HepG2 (cell line): ENCODE data around the gene TCEAL3.

Experiments
- EP300 ChIP-seq, 3 experiments: sonication (generic) in 1 of 3; formaldehyde crosslinking in 1 of 3; IDR thresholded peaks; 2 replicates each; pipeline versions ENCODE4 v1.5.1 to v1.6.1; 2011 to 2020; ENCODE audit warnings: low read depth in 2 of 3, low read length in 2 of 3, borderline replicate concordance in 1 of 3, improper control_type of control experiment in 1 of 3, mild to moderate bottlenecking in 1 of 3, missing genetic modification reagents in 1 of 3, moderate library complexity in 1 of 3
- ETV6 ChIP-seq: sonication (generic); formaldehyde crosslinking; conservative IDR thresholded peaks from 2 replicates; pipeline ENCODE4 v1.4.0; 2020; ENCODE audit warnings: missing genetic modification reagents
- GLI4 ChIP-seq: sonication (generic); formaldehyde crosslinking; IDR thresholded peaks from 2 replicates; pipeline ENCODE4 v1.5.1; 2020; ENCODE audit warnings: missing genetic modification reagents, mild to moderate bottlenecking, moderate library complexity, borderline replicate concordance
- KLF16 ChIP-seq, 2 experiments: sonication (generic) in 1 of 2; formaldehyde crosslinking in 1 of 2; IDR thresholded peaks; 2 replicates each; pipeline versions ENCODE4 v1.6.1 to v1.8.0; 2016 to 2023; ENCODE audit warnings: missing genetic modification reagents in 2 of 2, missing compliant biosample characterization in 1 of 2
- NCOA2 ChIP-seq: sonication (generic); formaldehyde crosslinking; IDR thresholded peaks from 2 replicates; pipeline ENCODE4 v1.8.0; 2022; ENCODE audit warnings: inconsistent platforms
- NFIC ChIP-seq: IDR thresholded peaks from 2 replicates; pipeline ENCODE4 v1.6.1; 2012; ENCODE audit warnings: mild to moderate bottlenecking, low read length, inconsistent platforms
- ZFP82 ChIP-seq: sonication (generic); formaldehyde crosslinking; IDR thresholded peaks from 2 replicates; pipeline ENCODE4 v1.5.1; 2020; ENCODE audit warnings: mild to moderate bottlenecking, missing genetic modification reagents, borderline replicate concordance
- ZNF569 ChIP-seq: sonication (generic); formaldehyde crosslinking; IDR thresholded peaks from 2 replicates; pipeline ENCODE4 v1.5.0; 2020; ENCODE audit warnings: mild to moderate bottlenecking, missing genetic modification reagents, moderate library complexity, borderline replicate concordance

DNA sequence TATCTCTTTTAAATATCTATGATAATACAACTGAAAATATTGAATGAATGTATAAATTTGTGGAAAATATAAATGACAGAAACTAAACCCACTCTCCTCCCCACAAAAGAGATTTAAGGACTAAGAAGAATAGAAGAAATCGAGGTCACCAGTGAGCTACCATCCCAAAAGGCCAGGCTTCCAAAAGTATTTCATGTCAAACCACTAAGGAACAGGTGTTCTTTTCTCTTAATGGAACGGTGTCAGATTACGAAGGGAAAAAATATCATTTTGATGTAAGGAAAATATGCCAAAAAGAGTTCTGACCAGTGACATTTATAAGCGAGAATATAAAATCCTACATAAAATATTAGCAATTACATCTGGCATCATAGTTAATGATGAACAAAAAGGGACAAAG is 36.0 kb upstream of the TCEAL3 start:
- TF ChIP-seq EP300 (IDR thresholded peaks at IDR 0.05; ENCODE audit: low read depth in 2 of 2, low read length in 2 of 2) (no peak), EP300 (CRISPR knock-in tag; IDR thresholded peaks at IDR 0.05; ENCODE audit: borderline replicate concordance) (no peak), KLF16 (CRISPR knock-in tag; IDR thresholded peaks at IDR 0.05) (no peak), NCOA2 (CRISPR knock-in tag) (no peak), ZFP82 (no peak), NFIC (no peak), ZNF569 (CRISPR knock-in tag) (no peak), GLI4 (no peak), ETV6 (CRISPR knock-in tag) (no peak)
